ENCODE measurements around the gene EHMT1. TPM values are rescaled to one million over a fixed set of nuclear protein-coding genes. Genes with fewer than 3 reads are reported as not detected.

Gene EHMT1
- total and polyA plus RNA-seq, 2 of the 13 experiments (the other 11 are each of a cell fraction or from before 2014, with no cell fraction given) = 23.0 to 27.1 TPM

- no peak for TF ChIP-seq ZBTB40 (IDR thresholded peaks at IDR 0.05)
- TF ChIP-seq ZBTB40 (CRISPR knock-in tag; IDR thresholded peaks at IDR 0.05) = no peak
- TF ChIP-seq ZNF772 (CRISPR knock-in tag; IDR thresholded peaks at IDR 0.05) = no peak
- TF ChIP-seq HOMEZ (CRISPR knock-in tag; IDR thresholded peaks at IDR 0.05; ENCODE audit: low read depth) = no peak
- no peak for TF ChIP-seq ZFP91 (CRISPR knock-in tag; IDR thresholded peaks at IDR 0.05; ENCODE audit: borderline replicate concordance)
- no peak for TF ChIP-seq TERF1 (CRISPR knock-in tag; IDR thresholded peaks at IDR 0.05)
- TF ChIP-seq RXRA (CRISPR knock-in tag; IDR thresholded peaks at IDR 0.05) = no peak
- no peak for TF ChIP-seq SMARCE1 (IDR thresholded peaks at IDR 0.05; ENCODE audit: borderline replicate concordance)
- TF ChIP-seq ZNF232 (CRISPR knock-in tag; IDR thresholded peaks at IDR 0.05; ENCODE audit: borderline replicate concordance) = no peak
- no peak for TF ChIP-seq IRF2 (CRISPR knock-in tag; IDR thresholded peaks at IDR 0.05)
- no peak for TF ChIP-seq HIC2 (CRISPR knock-in tag; IDR thresholded peaks at IDR 0.05; ENCODE audit: low read depth)
- TF ChIP-seq NR3C1 (CRISPR knock-in tag; IDR thresholded peaks at IDR 0.05) = no peak
These were observed 29.2 kb upstream of the EHMT1 start (continued) for GRCh38 chr9:137589441-137590122.

Data from HepG2 (cell line).